Right lobe of liver (tissue), 6 donors: Measurements from ENCODE around the gene APH1B. TPM values are rescaled to one million over a fixed set of nuclear protein-coding genes. Genes with fewer than 3 reads are reported as not detected.
A peak's percentile ranks its signal among the peaks of the same experiment; 100 is the strongest.

Source experiments
- ATAC-seq, 4 donors: fragments of 200-7000 bp; cut with Tn5 transposase; one replicate each; pipeline ENCODE4 v1.9.1; 2020; ENCODE audit warnings: mild to moderate bottlenecking in 4 of 4, moderate library complexity in 4 of 4
- DNase-seq, 3 donors: peaks; one replicate each; pipeline ENCODE4 v3.0.0-alpha.2; 2020
- H3K27ac ChIP-seq, 3 donors: fragments of 200-600 bp; one replicate each; pipeline ENCODE4 v1.8.0; 2022
- H3K27me3 ChIP-seq, 2 donors: fragments of 200-600 bp; one replicate each; pipeline ENCODE4 v1.8.0; 2022
- H3K36me3 ChIP-seq, 4 donors: fragments of 200-600 bp; sonication (generic) in 1 of 4; one replicate each; pipeline versions ENCODE4 v1.5.1 to v1.8.0; 2017 to 2022; ENCODE audit warnings: control low read depth in 1 of 4
- H3K4me1 ChIP-seq, 4 donors: fragments of 200-600 bp; sonication (generic) in 1 of 4; one replicate each; pipeline versions ENCODE4 v1.5.1 to v1.8.0; 2017 to 2022; ENCODE audit warnings: control low read depth in 1 of 4
- H3K4me3 ChIP-seq, 3 donors: fragments of 200-600 bp; one replicate each; pipeline ENCODE4 v1.8.0; 2022
- H3K9me3 ChIP-seq, 4 donors: fragments of 200-600 bp; sonication (generic) in 1 of 4; one replicate each; pipeline versions ENCODE4 v1.5.1 to v1.8.0; 2017 to 2022; ENCODE audit warnings: control low read depth in 1 of 4
- POLR2A ChIP-seq: fragments of 450-650 bp; IDR thresholded peaks from one replicate; pipeline ENCODE4 v1.6.1; 2017; ENCODE audit warnings: antibody characterized with exemption, mild to moderate bottlenecking
- WGBS: methylation state at CpG from one replicate; pipeline ENCODE4 v1.1.6; 2018; ENCODE audit warnings: low coverage, low lambda C conversion rate; ENCODE audit not compliant: insufficient coverage; ENCODE audit errors: missing lambda C conversion rate; 5-methylcytosine and 5-hydroxymethylcytosine counted together
- intact Hi-C, 2 donors: fragments of 100-400 bp; cut with DNase I; formaldehyde crosslinking; loops; one replicate each; pipeline versions ENCODE4 v1.11.2 to v1.14.1; 2022
- total RNA-seq, 6 experiments: library from RNA; depleted of rRNA in 2 of 6; stranded (reverse); fragments of >200 nt in 2 of 6; fragmentation: NEBNext Ultra II Directional in 3 of 6; extraction: Animal tissue kit (Norgen Biotek cat#: 25700) in 3 of 6; gene quantifications; one replicate each; pipeline versions ENCODE4 v1.1.0 to v1.2.4, GENCODE V29; 2016 to 2023
- TF ChIP-seq, protein P1 (sequence below), 4 donors: fragments of 200-600 bp in 3 of 4; fragments of 450-650 bp in 1 of 4; IDR thresholded peaks; one replicate each; pipeline versions ENCODE4 v1.5.1 to v1.8.0; 2016 to 2022; ENCODE audit warnings: antibody characterized with exemption in 4 of 4, mild to moderate bottlenecking in 2 of 4
- donor health status: DM: no; HTN: yes; CAD: no.
- donor health status: DM: no; HTN: no; CAD: no.
- donor health status: DM: no; HTN: no; CAD: no.
- donor health status: DM: no; HTN: yes; CAD: no.
- donor health status: DM: no; HTN: yes; CAD: no.

APH1B gene
- total RNA-seq, 6 experiments from 2014 or later = 2.2 to 7.4 (median 4.7) TPM

DNA sequence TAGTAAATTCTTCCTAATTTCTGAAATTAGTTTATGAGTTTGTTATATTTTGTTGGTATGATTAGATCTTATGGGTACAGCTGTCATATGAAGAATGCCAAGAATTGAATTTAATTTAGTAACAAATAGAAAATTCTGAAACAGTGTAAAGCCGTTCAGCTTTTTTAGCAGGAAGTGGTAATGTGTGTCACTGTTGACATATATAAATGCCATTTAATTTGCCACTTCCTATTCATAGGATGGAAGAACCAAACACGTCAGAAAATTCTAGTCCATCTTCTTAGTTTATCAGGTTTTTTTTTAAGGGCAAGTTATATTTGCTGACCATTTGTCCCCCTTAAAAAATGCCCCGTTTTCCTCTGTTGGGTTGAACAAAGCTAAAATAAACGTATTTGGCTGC is 45.0 kb upstream of the APH1B start:
- Histone ChIP-seq H3K9me3 (no peaks in the 10 kb centered on the region), H3K4me1 (peaks cover 0 to 30% (median 8%) of the 10 kb centered on the region in 4 donors), H3K36me3 (no peaks in the 10 kb centered on the region), H3K4me3 (no peak overlapping the region), H3K27ac (peak overlapping the region in 2 of 3 donors; percentile 20 to 38), H3K27me3 (no peaks in the 10 kb centered on the region)
- intact Hi-C loops = no loop called here
- TF ChIP-seq POLR2A = no peak
- TF ChIP-seq, protein P1, sequence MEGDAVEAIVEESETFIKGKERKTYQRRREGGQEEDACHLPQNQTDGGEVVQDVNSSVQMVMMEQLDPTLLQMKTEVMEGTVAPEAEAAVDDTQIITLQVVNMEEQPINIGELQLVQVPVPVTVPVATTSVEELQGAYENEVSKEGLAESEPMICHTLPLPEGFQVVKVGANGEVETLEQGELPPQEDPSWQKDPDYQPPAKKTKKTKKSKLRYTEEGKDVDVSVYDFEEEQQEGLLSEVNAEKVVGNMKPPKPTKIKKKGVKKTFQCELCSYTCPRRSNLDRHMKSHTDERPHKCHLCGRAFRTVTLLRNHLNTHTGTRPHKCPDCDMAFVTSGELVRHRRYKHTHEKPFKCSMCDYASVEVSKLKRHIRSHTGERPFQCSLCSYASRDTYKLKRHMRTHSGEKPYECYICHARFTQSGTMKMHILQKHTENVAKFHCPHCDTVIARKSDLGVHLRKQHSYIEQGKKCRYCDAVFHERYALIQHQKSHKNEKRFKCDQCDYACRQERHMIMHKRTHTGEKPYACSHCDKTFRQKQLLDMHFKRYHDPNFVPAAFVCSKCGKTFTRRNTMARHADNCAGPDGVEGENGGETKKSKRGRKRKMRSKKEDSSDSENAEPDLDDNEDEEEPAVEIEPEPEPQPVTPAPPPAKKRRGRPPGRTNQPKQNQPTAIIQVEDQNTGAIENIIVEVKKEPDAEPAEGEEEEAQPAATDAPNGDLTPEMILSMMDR (IDR thresholded peaks at IDR 0.05) = no peak
- ATAC-seq = no peak
- whole genome bisulfite sequencing = 66% methylated on average over 4 of the region's 4 CpGs
- DNase-seq = no peak

DNA sequence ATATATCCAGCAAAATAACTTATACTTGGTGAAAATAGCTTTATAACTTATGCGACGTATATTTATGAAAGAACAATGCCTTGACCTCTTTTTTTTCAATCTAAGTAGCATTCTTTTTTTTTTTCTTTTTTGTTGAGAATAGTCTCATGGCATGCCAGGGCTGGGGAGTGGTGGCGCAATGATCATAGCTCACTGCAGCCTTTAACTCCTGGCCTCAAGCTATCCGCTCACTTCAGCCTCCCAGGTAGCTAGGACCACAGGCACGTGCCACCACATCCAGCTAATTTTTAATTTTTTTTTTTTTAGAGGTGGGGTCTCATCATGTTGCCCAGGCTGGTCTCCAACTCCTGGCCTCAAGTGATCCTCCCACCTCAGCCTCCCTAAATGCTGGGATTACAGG is 44.5 kb upstream of the APH1B start:
- 95% methylated on average over 5 of the region's 5 CpGs for WGBS
- H3K27me3 ChIP-seq = no peaks in the 10 kb centered on the region
- H3K27ac ChIP-seq = peak overlapping the region in 2 of 3 donors; percentile 20 to 38
- H3K36me3 ChIP-seq = no peaks in the 10 kb centered on the region
- intact Hi-C loops = no loop called here
- no peak for ATAC-seq
- DNase-seq = no peak
- peaks cover 0 to 30% (median 8%) of the 10 kb centered on the region in 4 donors for H3K4me1 ChIP-seq
- no peak for TF ChIP-seq POLR2A
- TF ChIP-seq, protein P1 (IDR thresholded peaks at IDR 0.05) = no peak
- no peak overlapping the region for H3K4me3 ChIP-seq
- H3K9me3 ChIP-seq = no peaks in the 10 kb centered on the region

DNA sequence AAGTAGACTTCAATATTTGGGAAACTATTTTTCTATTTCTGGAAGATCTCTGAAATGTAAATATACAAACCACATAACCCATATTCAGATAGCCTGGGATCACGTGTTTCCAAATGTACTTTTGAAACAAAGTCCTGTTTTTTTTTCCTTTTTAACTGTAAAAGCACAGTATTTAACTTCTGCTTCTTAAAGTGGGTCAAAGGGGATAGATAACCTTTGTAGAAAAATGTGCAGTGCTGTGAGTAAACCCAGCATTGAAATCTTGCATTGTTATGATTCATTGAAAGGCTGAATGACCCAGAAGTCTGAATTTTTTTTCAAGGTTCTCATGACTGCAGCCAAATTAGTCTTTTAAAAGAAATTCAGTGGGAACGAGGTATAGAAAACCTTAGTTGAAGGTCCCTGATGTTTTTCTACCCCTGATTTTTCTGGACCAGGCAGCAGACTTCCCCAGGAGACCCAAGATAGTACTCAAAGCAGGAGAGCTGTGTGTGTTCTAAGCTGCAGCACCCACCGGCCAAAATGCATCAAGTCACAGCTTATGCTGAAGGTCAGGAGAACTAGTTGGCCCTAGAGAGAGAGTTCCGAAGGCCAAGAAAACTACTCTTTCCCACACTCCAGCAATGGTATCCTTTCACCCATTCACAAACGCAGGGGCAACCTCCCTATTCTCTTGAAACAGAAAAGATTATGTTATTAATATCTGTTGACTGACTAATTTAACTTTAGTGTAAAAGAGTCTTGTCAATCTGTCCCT is 43.6 kb upstream of the APH1B start:
- DNase-seq (no peak), ATAC-seq (peak; percentile 54 to 67 (median 57))
- TF ChIP-seq, protein P1 (IDR thresholded peaks at IDR 0.05) = no peak
- no peak for TF ChIP-seq POLR2A
- intact Hi-C loops = no loop called here
- peak overlapping the region; percentile 28 to 38 (median 37) for H3K27ac ChIP-seq
- no peaks in the 10 kb centered on the region for H3K9me3 ChIP-seq
- H3K27me3 ChIP-seq = no peaks in the 10 kb centered on the region
- no peaks in the 10 kb centered on the region for H3K36me3 ChIP-seq
- WGBS = 26% methylated on average over 5 of the region's 5 CpGs
- H3K4me1 ChIP-seq = peaks cover 0 to 33% (median 8%) of the 10 kb centered on the region in 4 donors
- H3K4me3 ChIP-seq = no peak overlapping the region

DNA sequence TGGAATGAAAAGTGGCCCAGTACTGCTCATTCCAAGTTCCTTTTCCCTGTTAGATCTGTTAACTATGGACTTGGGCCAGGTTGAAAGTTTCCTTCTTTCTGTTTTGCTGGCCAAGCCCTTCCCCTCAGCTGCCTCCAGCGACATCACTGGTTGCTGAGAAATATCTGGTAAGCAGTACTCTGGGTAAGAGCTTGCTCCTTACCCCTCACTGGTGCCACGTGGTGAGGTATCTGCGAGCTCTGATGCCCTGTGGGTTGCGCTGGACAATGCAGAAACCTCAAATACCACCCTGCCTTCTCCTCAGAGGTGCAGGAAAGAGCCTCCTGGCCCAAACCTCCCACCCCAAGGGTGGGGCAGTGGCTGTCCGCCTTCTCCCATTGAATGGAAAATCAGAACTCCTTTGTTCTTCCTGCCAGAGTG is 42.9 kb upstream of the APH1B start:
- DNase-seq (peak in 1 of 3 donors; percentile 31), ATAC-seq (peak; percentile 60 to 78 (median 70))
- Histone ChIP-seq H3K4me3 (no peak overlapping the region), H3K27me3 (no peaks in the 10 kb centered on the region), H3K4me1 (peaks cover 0 to 27% (median 7%) of the 10 kb centered on the region in 4 donors), H3K27ac (peak overlapping the region; percentile 28 to 38 (median 37)), H3K36me3 (no peaks in the 10 kb centered on the region), H3K9me3 (no peaks in the 10 kb centered on the region)
- no peak for TF ChIP-seq POLR2A
- TF ChIP-seq, protein P1 (IDR thresholded peaks at IDR 0.05) = no peak
- intact Hi-C loops = no loop called here
- 59% methylated on average over 4 of the region's 5 CpGs for WGBS
